Measurements from ENCODE around the gene SDF2L1. TPM values are rescaled to one million over a fixed set of nuclear protein-coding genes. Genes with fewer than 3 reads are reported as not detected.
A peak's percentile ranks its signal among the peaks of the same experiment; 100 is the strongest.

Gene SDF2L1
- total RNA-seq, 1 donor from 2014 or later: 41.3 TPM

DNA sequence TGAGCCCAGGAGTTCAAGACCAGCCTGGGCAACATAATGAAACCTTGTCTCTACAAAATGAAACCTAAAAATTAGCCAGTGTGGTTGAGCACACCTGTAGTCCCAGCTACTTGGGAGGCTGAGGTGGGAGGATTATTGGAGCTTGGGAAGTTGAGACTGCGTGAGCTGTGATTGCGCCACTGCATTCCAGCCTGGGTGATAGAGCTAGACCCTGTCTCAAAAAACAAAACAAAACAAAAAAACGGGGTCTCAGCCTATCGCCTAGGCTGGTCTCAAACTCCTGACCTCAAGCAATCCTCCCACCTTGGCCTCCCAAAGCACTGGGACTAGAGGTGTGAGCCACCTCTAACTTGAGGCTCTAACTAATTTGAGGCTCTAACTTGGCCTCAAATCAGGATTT, 37.3 kb downstream of the SDF2L1 start:
- Histone ChIP-seq H3K4me3 (no peak overlapping the region), H3K27me3 (no peaks in the 10 kb centered on the region), H3K9me3 (no peaks in the 10 kb centered on the region), H3K4me1 (no peaks in the 10 kb centered on the region), H3K36me3 (peaks cover 46% of the 10 kb centered on the region), H3K27ac (no peak overlapping the region)
- TF ChIP-seq, protein P1, sequence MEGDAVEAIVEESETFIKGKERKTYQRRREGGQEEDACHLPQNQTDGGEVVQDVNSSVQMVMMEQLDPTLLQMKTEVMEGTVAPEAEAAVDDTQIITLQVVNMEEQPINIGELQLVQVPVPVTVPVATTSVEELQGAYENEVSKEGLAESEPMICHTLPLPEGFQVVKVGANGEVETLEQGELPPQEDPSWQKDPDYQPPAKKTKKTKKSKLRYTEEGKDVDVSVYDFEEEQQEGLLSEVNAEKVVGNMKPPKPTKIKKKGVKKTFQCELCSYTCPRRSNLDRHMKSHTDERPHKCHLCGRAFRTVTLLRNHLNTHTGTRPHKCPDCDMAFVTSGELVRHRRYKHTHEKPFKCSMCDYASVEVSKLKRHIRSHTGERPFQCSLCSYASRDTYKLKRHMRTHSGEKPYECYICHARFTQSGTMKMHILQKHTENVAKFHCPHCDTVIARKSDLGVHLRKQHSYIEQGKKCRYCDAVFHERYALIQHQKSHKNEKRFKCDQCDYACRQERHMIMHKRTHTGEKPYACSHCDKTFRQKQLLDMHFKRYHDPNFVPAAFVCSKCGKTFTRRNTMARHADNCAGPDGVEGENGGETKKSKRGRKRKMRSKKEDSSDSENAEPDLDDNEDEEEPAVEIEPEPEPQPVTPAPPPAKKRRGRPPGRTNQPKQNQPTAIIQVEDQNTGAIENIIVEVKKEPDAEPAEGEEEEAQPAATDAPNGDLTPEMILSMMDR (IDR thresholded peaks at IDR 0.05): no peak
- ATAC-seq: no peak
- DNase-seq: no peak
- intact Hi-C loops (cut with DNase I): no loop called here

DNA sequence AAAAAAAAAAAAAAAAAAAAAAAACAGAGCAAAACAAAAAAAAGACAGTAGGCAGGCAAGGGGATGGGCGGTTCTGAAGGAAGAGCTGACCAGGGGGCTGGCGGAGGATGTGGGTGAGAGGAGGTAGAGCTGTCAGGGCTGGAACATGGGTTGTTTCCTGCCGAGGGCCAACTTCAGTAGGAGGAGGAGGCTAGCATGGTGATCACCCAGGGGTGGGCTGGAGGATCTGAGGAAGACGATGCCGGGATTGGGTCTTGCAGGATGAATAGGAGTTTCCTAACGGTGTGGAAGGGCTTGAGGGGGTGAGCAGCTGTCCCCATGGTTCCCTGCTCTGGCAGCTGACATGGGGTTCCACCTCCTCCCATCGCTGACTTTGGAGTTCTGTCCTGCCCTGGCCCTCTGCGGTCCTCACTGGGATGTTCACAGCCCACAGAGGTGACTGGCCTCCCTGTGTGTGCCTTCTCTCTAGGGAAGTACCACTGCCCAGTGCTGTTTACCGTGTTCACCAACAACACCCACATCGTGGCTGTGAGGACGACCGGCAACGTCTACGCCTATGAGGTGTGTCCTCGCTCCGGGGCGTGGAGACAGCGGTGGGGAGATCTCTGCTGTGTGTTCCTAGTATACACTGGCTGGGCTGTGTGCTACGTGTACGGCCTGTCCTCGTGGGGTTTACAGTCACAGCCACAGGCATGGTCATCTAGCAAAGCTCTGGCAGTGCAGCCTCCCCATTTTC, 38.9 kb downstream of the SDF2L1 start:
- peak; percentile 31 for ATAC-seq
- TF ChIP-seq, protein P1 (IDR thresholded peaks at IDR 0.05): no peak
- Histone ChIP-seq H3K36me3 (peaks cover 46% of the 10 kb centered on the region), H3K4me1 (no peaks in the 10 kb centered on the region), H3K9me3 (no peaks in the 10 kb centered on the region), H3K27ac (no peak overlapping the region), H3K4me3 (no peak overlapping the region), H3K27me3 (no peaks in the 10 kb centered on the region)
- intact Hi-C loops (cut with DNase I): no loop called here
- no peak for DNase-seq

DNA sequence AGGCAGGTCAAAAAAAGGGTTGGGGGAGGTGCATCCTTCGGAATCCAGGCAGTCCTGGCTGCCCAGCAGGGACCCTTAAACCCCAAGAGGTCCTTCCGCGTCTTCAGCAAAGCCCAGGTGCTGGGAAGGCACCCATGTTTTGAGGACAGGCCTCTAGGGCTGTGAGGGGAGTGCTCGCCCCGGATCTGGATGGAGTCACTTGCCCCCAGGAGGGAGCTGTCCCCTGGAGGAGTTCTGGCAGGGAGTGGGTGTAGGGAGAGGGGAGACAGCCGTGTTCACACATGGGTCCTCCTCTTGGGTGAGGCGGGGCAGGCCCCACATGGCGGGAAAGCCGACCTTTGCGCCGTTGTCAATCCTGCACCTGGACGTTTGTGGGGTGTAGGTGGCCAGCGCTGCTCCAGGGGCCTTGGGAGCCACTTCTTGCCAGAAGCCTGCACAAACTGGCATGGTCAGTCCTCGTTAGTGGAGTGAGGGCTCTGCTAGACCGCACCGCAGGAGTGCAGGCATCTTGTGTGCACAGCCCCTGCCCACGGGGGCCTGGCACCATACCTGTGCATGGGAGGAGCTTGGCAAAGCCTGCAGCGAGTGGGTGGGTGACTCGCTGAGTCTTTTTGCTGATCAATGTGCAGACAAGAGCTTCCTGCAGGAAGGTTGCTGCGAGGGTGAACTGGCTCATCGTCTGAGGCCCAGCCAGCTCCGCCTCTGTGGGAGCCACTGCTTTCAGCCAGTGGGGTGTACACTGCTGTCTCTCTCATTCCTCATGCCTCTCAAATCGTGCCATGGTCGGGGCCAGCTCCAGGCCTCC, 39.7 kb downstream of the SDF2L1 start:
- H3K9me3 ChIP-seq: no peaks in the 10 kb centered on the region
- ATAC-seq (no peak), DNase-seq (no peak)
- H3K4me1 ChIP-seq: no peaks in the 10 kb centered on the region
- intact Hi-C loops (cut with DNase I): no loop called here
- H3K27ac ChIP-seq: no peak overlapping the region
- TF ChIP-seq, protein P1 (IDR thresholded peaks at IDR 0.05): no peak
- no peak overlapping the region for H3K4me3 ChIP-seq
- H3K27me3 ChIP-seq: no peaks in the 10 kb centered on the region
- peaks cover 54% of the 10 kb centered on the region for H3K36me3 ChIP-seq

DNA sequence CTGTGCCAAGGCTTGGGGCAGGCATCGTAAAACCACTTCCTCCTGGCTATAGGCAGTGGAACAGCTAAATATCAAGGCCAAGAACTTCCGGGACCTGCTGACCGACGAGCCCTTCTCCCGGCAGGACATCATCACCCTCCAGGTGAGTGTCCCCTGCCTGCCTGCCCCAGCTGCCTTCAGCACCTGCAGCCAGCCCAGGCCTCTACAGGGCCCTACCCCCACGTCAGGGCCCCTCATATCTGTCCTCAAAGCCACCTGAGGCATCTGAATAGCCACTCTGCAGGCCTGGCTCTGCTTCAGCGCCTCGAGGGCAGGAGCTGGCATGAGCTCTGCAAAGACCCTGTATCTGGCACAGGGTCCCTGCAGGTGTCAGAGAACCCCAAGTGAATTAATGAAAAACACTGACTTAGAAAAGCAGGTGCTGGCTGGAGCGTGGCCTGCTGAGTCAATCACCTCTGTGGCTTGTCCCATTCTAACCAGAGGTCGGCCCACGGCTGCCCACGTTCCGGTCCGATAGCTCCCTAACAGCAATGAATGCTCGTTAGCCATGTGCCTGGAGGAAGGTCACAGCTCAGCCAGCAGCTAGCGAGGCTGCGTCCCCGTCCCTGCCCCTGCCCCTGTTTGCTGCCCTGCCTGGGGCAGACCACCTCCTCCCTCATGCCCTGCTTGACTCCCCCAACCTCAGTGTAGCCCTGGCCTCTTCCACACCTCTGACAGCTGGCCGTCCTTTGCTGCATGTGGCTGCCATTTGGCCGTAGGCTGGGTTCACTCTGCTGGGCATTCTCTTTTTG, 40.5 kb downstream of the SDF2L1 start:
- Histone ChIP-seq H3K27ac (no peak overlapping the region), H3K36me3 (peaks cover 62% of the 10 kb centered on the region), H3K9me3 (no peaks in the 10 kb centered on the region), H3K4me3 (no peak overlapping the region), H3K27me3 (no peaks in the 10 kb centered on the region), H3K4me1 (no peaks in the 10 kb centered on the region)
- DNase-seq (no peak), ATAC-seq (no peak)
- intact Hi-C loops (cut with DNase I): no loop called here
- TF ChIP-seq, protein P1 (IDR thresholded peaks at IDR 0.05): no peak

DNA sequence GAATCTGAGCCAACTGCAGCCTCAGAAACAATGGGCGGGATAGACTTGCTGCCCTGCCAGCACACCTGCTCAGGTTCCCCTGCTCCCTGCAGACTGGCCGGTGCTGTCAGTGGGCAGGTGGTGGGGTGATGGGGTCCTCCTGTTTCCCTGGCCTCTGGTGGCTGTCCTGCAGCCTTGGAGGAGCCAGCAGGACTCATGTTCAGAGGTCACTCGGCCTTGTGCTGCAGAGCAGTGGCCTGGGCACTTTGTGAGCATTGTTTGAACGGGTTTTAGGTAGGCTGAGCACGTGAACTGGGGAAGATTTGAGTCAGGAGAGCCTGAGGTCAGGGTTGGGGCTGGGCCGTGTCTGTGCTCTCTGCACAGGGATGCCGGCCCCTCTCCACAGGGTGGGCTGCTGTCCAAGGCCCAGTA, 41.3 kb downstream of the SDF2L1 start:
- TF ChIP-seq, protein P1 (IDR thresholded peaks at IDR 0.05): no peak
- DNase-seq: no peak
- ATAC-seq: no peak
- peaks cover 70% of the 10 kb centered on the region for H3K36me3 ChIP-seq
- H3K4me3 ChIP-seq: no peak overlapping the region
- no peaks in the 10 kb centered on the region for H3K9me3 ChIP-seq
- H3K4me1 ChIP-seq: no peaks in the 10 kb centered on the region
- H3K27ac ChIP-seq: no peak overlapping the region
- no peaks in the 10 kb centered on the region for H3K27me3 ChIP-seq
- intact Hi-C loops (cut with DNase I): no loop called here

Data from upper lobe of right lung (tissue), 1 donor.